HepG2 (cell line): ENCODE data around the gene FSIP1. TPM values are rescaled to one million over a fixed set of nuclear protein-coding genes. Genes with fewer than 3 reads are reported as not detected.

Source experiments
- CBFB ChIP-seq: sonication (generic); formaldehyde crosslinking; IDR thresholded peaks from 2 replicates; pipeline ENCODE4 v1.4.0; 2020; ENCODE audit warnings: missing genetic modification reagents
- CC2D1A ChIP-seq: sonication (generic); formaldehyde crosslinking; IDR thresholded peaks from 2 replicates; pipeline ENCODE4 v1.8.1; 2023; ENCODE audit warnings: mild to moderate bottlenecking, missing genetic modification reagents
- ELK4 ChIP-seq: sonication (generic); formaldehyde crosslinking; IDR thresholded peaks from 2 replicates; pipeline ENCODE4 v1.9.0; 2021; ENCODE audit warnings: missing genetic modification reagents, borderline replicate concordance
- ERF ChIP-seq: IDR thresholded peaks from 2 replicates; pipeline ENCODE4 v1.6.1; 2018; ENCODE audit warnings: missing biosample characterization, missing genetic modification reagents
- FOXP1 ChIP-seq, 2 experiments: fragments of 450-650 bp in 1 of 2; IDR thresholded peaks; 2 replicates each; pipeline ENCODE4 v1.6.1; 2017 to 2018; ENCODE audit warnings: antibody characterized with exemption in 1 of 2
- KAT7 ChIP-seq: IDR thresholded peaks from 2 replicates; pipeline ENCODE4 v1.6.1; 2018; ENCODE audit warnings: borderline replicate concordance, missing compliant biosample characterization
- KLF6 ChIP-seq: IDR thresholded peaks from 2 replicates; pipeline ENCODE4 v1.8.0; 2016; ENCODE audit warnings: missing biosample characterization, missing genetic modification reagents
- LCORL ChIP-seq, 2 experiments: fragments of 450-650 bp in 1 of 2; sonication (generic) in 1 of 2; formaldehyde crosslinking in 1 of 2; IDR thresholded peaks; 2 replicates each; pipeline versions ENCODE4 v1.5.0 to v1.6.1; 2017 to 2020; ENCODE audit warnings: antibody characterized with exemption in 1 of 2, missing genetic modification reagents in 1 of 2
- MTERF4 ChIP-seq: sonication (generic); formaldehyde crosslinking; IDR thresholded peaks from 2 replicates; pipeline ENCODE4 v1.8.0; 2023; ENCODE audit warnings: mild to moderate bottlenecking, missing genetic modification reagents
- MZF1 ChIP-seq: sonication (generic); formaldehyde crosslinking; IDR thresholded peaks from 2 replicates; pipeline ENCODE4 v1.8.1; 2023; ENCODE audit warnings: mild to moderate bottlenecking, missing genetic modification reagents, borderline replicate concordance
- NCOA2 ChIP-seq: sonication (generic); formaldehyde crosslinking; IDR thresholded peaks from 2 replicates; pipeline ENCODE4 v1.8.0; 2022; ENCODE audit warnings: inconsistent platforms
- SOX6 ChIP-seq, 2 experiments: fragments of 450-650 bp in 1 of 2; sonication (generic) in 1 of 2; formaldehyde crosslinking in 1 of 2; IDR thresholded peaks; 2 replicates each; pipeline versions ENCODE4 v1.4.0 to v1.6.1; 2017 to 2020; ENCODE audit warnings: antibody characterized with exemption in 1 of 2, mild to moderate bottlenecking in 1 of 2, missing genetic modification reagents in 1 of 2
- TBP ChIP-seq: sonication (generic); formaldehyde crosslinking; IDR thresholded peaks from 2 replicates; pipeline ENCODE4 v1.5.0; 2020; ENCODE audit warnings: missing genetic modification reagents
- TFDP2 ChIP-seq: sonication (generic); formaldehyde crosslinking; IDR thresholded peaks from 2 replicates; pipeline ENCODE4 v1.4.0; 2020; ENCODE audit warnings: missing genetic modification reagents
- ZNF232 ChIP-seq: sonication (generic); formaldehyde crosslinking; IDR thresholded peaks from 2 replicates; pipeline ENCODE4 v1.4.0; 2020; ENCODE audit warnings: missing genetic modification reagents, borderline replicate concordance
- ZNF274 ChIP-seq: sonication (generic); formaldehyde crosslinking; IDR thresholded peaks from 2 replicates; pipeline ENCODE4 v1.5.1; 2020; ENCODE audit warnings: mild to moderate bottlenecking, missing genetic modification reagents
- ZNF569 ChIP-seq: sonication (generic); formaldehyde crosslinking; IDR thresholded peaks from 2 replicates; pipeline ENCODE4 v1.5.0; 2020; ENCODE audit warnings: mild to moderate bottlenecking, missing genetic modification reagents, moderate library complexity, borderline replicate concordance
- ZNF672 ChIP-seq: sonication (generic); formaldehyde crosslinking; IDR thresholded peaks from 2 replicates; pipeline ENCODE4 v1.8.1; 2022; ENCODE audit warnings: missing genetic modification reagents
- ZNF724P ChIP-seq: sonication (generic); formaldehyde crosslinking; IDR thresholded peaks from 2 replicates; pipeline ENCODE4 v1.8.0; 2022; ENCODE audit warnings: missing genetic modification reagents, borderline replicate concordance
- ZNF879 ChIP-seq: sonication (generic); formaldehyde crosslinking; IDR thresholded peaks from 2 replicates; pipeline ENCODE4 v1.8.1; 2023; ENCODE audit warnings: missing genetic modification reagents
- polyA plus RNA-seq, 8 experiments: library from polyadenylated mRNA; depleted of rRNA in 3 of 8; stranded (reverse) in 7 of 8; unstranded in 1 of 8; fragments of >200 nt; fragmentation: Illumina TruSeq in 4 of 8; extraction: Trizol in 4 of 8; gene quantifications; 2 replicates each; pipeline versions ENCODE4 v1.2.1 to v1.2.3, GENCODE V29; 2011 to 2016; ENCODE audit warnings: low read depth in 4 of 8, missing spikeins in 1 of 8, mixed read lengths in 1 of 8; ENCODE audit not compliant: insufficient read depth in 1 of 8
- total RNA-seq, 5 experiments: library from RNA; depleted of rRNA; stranded (reverse); fragments of >200 nt; fragmentation: Illumina TruSeq; extraction: Trizol; gene quantifications; 2 replicates each; pipeline ENCODE4 v1.2.3, GENCODE V29; 2016; ENCODE audit warnings: low read depth in 1 of 5
- TF ChIP-seq, protein P1 (sequence below): sonication (generic); formaldehyde crosslinking; IDR thresholded peaks from 2 replicates; pipeline ENCODE4 v1.4.0; 2020; ENCODE audit warnings: missing genetic modification reagents, borderline replicate concordance
- TF ChIP-seq, protein P2 (sequence below): IDR thresholded peaks from 2 replicates; pipeline ENCODE4 v1.6.1; 2018; ENCODE audit warnings: missing genetic modification reagents, mild to moderate bottlenecking, missing compliant biosample characterization

FSIP1 gene
- total and polyA plus RNA-seq, 2 of the 13 experiments (the other 11 are each of a cell fraction or from before 2014, with no cell fraction given): 0.18 TPM; not detected in 1

DNA sequence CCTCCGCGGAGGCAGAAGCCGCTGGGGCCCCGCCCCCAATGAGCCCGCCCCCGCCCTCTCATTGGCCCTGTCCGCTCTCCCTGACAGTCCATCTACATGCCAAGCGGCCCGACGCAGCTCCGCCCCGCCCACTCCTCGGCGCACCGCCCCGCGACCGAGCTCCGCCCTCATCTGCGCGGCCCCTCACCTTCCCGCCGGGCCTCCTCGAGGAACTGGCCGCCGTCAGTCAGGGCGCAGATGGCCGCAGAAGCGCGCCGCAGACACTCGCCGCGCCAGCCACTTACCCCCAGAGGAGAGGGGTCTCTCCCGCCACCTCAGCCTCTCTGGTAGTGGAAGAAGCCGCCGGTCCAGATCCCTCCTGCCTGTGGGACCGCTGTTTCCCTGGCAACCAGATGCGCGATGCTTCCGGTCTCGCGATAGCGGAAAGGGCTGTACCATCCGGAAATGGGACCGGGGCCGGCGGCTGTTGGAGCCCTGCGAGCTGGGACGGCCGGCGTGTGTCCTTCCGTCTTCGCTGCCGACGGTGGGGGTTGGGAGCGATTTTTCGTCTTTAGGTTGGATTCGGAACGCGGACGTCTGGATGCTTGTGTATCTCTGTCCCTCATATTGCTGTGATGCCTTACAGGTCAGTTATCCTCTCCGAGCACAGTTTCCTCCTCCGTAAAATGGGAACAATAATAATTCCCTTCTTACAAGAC, at the start of gene FSIP1 (continued):
- TF ChIP-seq CBFB (CRISPR knock-in tag): peak; percentile 61; the same call in 1 of the 2 replicates
- no peak for TF ChIP-seq ZNF724P (CRISPR knock-in tag)
- no peak for TF ChIP-seq ZNF672 (CRISPR knock-in tag)
- TF ChIP-seq FOXP1 (IDR thresholded peaks at IDR 0.05): no peak
- no peak; the same call in 1 of the 2 replicates for TF ChIP-seq FOXP1 (CRISPR knock-in tag; IDR thresholded peaks at IDR 0.05)
- peak; percentile 61; the same call in 1 of the 2 replicates for TF ChIP-seq TFDP2 (CRISPR knock-in tag)
- no peak for TF ChIP-seq KAT7 (CRISPR knock-in tag)
- no peak for TF ChIP-seq CC2D1A (CRISPR knock-in tag)
- TF ChIP-seq LCORL (IDR thresholded peaks at IDR 0.05): no peak
- peak; percentile 70 for TF ChIP-seq LCORL (CRISPR knock-in tag; IDR thresholded peaks at IDR 0.05)
- TF ChIP-seq, protein P1, sequence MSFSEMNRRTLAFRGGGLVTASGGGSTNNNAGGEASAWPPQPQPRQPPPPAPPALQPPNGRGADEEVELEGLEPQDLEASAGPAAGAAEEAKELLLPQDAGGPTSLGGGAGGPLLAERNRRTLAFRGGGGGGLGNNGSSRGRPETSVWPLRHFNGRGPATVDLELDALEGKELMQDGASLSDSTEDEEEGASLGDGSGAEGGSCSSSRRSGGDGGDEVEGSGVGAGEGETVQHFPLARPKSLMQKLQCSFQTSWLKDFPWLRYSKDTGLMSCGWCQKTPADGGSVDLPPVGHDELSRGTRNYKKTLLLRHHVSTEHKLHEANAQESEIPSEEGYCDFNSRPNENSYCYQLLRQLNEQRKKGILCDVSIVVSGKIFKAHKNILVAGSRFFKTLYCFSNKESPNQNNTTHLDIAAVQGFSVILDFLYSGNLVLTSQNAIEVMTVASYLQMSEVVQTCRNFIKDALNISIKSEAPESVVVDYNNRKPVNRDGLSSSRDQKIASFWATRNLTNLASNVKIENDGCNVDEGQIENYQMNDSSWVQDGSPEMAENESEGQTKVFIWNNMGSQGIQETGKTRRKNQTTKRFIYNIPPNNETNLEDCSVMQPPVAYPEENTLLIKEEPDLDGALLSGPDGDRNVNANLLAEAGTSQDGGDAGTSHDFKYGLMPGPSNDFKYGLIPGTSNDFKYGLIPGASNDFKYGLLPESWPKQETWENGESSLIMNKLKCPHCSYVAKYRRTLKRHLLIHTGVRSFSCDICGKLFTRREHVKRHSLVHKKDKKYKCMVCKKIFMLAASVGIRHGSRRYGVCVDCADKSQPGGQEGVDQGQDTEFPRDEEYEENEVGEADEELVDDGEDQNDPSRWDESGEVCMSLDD (CRISPR knock-in tag): no peak
- no peak for TF ChIP-seq ZNF879
- TF ChIP-seq, protein P2, sequence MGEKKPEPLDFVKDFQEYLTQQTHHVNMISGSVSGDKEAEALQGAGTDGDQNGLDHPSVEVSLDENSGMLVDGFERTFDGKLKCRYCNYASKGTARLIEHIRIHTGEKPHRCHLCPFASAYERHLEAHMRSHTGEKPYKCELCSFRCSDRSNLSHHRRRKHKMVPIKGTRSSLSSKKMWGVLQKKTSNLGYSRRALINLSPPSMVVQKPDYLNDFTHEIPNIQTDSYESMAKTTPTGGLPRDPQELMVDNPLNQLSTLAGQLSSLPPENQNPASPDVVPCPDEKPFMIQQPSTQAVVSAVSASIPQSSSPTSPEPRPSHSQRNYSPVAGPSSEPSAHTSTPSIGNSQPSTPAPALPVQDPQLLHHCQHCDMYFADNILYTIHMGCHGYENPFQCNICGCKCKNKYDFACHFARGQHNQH (CRISPR knock-in tag): peak; percentile 94
- no peak for TF ChIP-seq TBP (CRISPR knock-in tag)
- no peak for TF ChIP-seq NCOA2 (CRISPR knock-in tag)
- TF ChIP-seq ERF (CRISPR knock-in tag): 0 out of 2 replicates have a peak, but pooled peaks have one; percentile 14
- TF ChIP-seq KLF6 (CRISPR knock-in tag): no peak; the same call in 1 of the 2 replicates
- peak; percentile 60; the same call in 1 of the 2 replicates for TF ChIP-seq ZNF274 (CRISPR knock-in tag)
- no peak for TF ChIP-seq ZNF569 (CRISPR knock-in tag)
- no peak for TF ChIP-seq SOX6 (IDR thresholded peaks at IDR 0.05)
- TF ChIP-seq SOX6 (CRISPR knock-in tag; IDR thresholded peaks at IDR 0.05): 0 out of 2 replicates have a peak, but pooled peaks have one; percentile 14
- TF ChIP-seq ELK4: peak; percentile 51; the same call in 1 of the 2 replicates
- TF ChIP-seq ZNF232 (CRISPR knock-in tag): no peak
- no peak for TF ChIP-seq MTERF4 (CRISPR knock-in tag)
- TF ChIP-seq MZF1 (CRISPR knock-in tag): no peak
